CD4-positive, alpha-beta T cell treated with Interleukin-21 for 1 hour (primary cell): ENCODE measurements around the gene NDUFAF8.

Source experiments
- DNase-seq: peaks from one replicate; pipeline ENCODE4 v3.0.0-alpha.2; 2020

NDUFAF8 gene

GRCh38 chr17:81277946-81278693, 39.0 kb downstream of the NDUFAF8 start:
- DNase-seq, result no peak

GRCh38 chr17:81278831-81279230, 39.7 kb downstream of the NDUFAF8 start:
- no peak for DNase-seq

GRCh38 chr17:81279278-81280275, 40.5 kb downstream of the NDUFAF8 start:
- DNase-seq, result no peak

- DNase-seq, result no peak
Measured at GRCh38 chr17:81280571-81280970, 41.5 kb downstream of the NDUFAF8 start.

GRCh38 chr17:81282141-81282540, 43.0 kb downstream of the NDUFAF8 start:
- DNase-seq, result no peak

DNA sequence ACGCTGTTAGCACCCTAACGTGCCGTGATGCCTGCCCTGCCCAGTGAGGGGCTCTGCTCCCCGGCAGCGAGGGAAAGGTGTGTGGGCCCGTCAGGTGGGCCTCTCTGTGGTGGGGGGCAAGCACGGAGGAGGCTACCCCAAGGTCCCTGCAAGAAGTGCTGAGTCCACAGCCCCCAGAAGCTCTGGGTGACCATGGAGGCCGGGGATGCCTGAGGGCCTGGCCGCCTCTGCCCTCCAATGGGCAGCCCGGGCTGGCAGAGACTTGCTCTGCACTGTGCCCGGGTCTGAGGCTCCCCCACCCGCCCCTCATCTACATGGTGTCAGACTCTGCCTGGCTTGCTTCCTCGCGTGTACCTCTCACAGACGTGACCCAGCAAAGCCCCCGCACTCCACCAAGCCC, 43.8 kb downstream of the NDUFAF8 start:
- no peak for DNase-seq

GRCh38 chr17:81285179-81285878, 46.2 kb downstream of the NDUFAF8 start:
- peak; percentile 57 for DNase-seq

GRCh38 chr17:81285894-81286293, 46.8 kb downstream of the NDUFAF8 start:
- no peak for DNase-seq

DNA sequence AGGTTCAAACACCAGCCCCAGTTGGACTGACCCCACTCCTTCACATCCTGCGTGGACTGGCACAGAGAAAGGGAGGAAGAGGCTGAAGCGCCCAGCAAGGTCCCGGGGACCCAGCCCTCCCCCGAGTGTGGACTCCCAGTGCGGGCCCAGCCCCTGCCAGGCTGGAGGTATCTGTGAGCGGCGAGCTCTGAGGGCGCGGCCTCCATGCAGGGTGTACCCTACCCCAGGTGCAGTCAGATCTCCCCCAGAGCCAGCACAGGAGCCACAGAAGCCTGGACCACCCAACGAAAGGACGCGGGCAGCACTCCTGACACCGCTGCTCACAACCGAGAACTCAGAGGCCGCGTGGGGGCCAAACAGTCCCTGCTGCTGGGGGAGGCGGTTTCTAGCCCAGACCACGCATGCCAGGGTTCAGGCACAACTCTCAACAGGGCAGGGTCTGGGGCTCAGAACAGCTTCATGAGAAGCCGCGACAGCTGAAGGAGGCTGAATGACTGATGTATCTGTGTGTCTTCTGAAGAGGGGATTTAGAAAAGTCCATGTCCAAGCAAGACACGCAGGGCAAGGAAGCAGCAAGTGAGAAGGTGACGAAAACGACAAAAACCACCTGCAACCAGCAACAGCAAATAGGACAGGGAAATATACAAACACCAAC, 47.5 kb downstream of the NDUFAF8 start:
- DNase-seq, result no peak

DNA sequence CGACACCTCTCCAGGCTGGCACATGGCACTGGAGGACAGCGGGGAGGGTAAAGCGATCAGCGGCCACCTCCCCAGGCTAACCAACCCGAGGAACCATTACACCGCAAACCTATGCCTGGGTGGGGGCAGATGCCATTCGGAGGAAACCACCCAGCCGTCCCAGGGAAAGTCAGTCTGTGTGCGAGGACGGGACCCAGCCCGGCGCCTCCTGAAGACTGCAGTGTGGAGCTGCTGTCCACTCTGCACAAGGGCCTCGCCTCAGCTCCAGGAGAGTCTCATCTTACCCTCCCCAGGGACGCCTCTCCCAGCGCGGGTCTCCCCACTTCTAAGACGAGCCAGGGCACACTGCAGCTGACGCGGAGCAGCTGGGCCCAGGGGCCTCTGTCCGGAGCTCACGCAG, 48.0 kb downstream of the NDUFAF8 start:
- DNase-seq, result no peak

DNA sequence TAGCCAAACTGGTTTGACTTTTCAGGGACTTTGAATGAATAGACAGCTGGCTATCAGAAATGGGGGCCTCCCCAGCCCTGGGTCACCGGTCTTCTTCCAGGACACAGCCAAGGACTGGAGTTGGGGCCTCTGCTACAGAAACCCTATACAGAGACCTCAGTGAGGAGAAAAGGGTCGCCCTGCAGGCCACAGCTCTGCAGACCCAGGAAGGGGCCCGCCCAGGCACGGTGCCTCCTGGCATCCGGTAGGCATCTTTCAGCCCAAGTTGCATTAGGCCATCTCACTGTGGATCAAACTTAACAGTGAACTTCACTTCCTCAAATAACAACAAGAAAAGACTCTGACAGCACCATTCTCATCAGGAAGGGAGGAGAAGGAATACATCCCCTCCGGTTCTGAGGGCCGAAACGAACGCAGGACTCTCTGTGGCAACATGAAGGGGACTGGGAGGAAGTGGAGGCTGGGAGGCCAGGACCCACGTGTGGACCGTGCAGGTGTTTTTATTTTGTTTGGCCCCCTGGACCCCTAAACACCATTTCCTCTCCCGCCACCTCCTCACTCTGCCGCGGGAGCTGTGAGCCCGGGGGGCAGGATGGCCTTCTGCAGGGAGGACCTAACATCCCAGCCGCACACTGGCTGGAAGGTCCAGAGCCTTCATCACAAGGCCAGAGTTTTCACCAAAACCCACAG, 48.8 kb downstream of the NDUFAF8 start:
- no peak for DNase-seq

- no peak for DNase-seq
Measured at GRCh38 chr17:81288715-81289114, 49.6 kb downstream of the NDUFAF8 start.

DNA sequence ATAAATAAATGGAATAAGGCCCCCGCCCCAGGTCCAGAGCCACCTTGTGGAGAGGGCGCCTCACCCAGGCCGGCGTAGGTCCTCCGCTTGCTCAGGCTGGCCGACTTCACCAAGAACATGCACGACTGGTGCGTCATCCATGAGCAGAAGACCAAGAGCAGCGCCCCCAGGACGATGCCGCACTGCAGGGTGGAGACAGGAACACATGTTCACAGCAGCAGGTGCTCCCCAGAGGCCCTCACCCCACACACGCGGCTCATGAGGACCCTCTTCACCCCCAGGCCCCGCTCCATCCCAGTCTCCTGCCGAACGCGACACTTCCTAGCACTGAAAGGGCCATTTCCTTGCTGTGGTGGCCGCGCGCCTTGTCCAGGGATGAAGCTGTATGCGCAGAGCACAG, 50.5 kb downstream of the NDUFAF8 start:
- no peak for DNase-seq

GRCh38 chr17:81290230-81290629, 51.1 kb downstream of the NDUFAF8 start:
- no peak for DNase-seq
